Measurements from ENCODE around the gene NOXA1. TPM values are rescaled to one million over a fixed set of nuclear protein-coding genes. Genes with fewer than 3 reads are reported as not detected.

NOXA1 gene
- total and polyA plus RNA-seq, 2 of the 8 experiments (the other 6 are each of a cell fraction or from before 2014, with no cell fraction given), result 0.34 to 0.91 TPM

- peak; percentile 36; the same call in 1 of the 2 replicates for TF ChIP-seq YY1 (IDR thresholded peaks at IDR 0.05; ENCODE audit: low read depth, low read length)
- TF ChIP-seq TCF12 (IDR thresholded peaks at IDR 0.05; ENCODE audit: low read depth, low read length), result no peak
- TF ChIP-seq RAD21 (IDR thresholded peaks at IDR 0.05 in 1 of 2, conservative IDR thresholded peaks at IDR 0.05 in 1 of 2; ENCODE audit: low read depth in 2 of 2, low read length in 2 of 2), result peak; percentile 84 to 86
- no peak for TF ChIP-seq GTF2F1 (IDR thresholded peaks at IDR 0.05; ENCODE audit: borderline replicate concordance, low read depth, low read length)
- TF ChIP-seq CREB1 (IDR thresholded peaks at IDR 0.05), result peak; percentile 65
- TF ChIP-seq HDAC6 (IDR thresholded peaks at IDR 0.05; ENCODE audit: low read depth, low read length), result no peak
- TF ChIP-seq JUND (IDR thresholded peaks at IDR 0.05; ENCODE audit: low read length), result no peak
- no peak for TF ChIP-seq POU5F1 (IDR thresholded peaks at IDR 0.05; ENCODE audit: low read depth, low read length)
- peak; percentile 42 for TF ChIP-seq ASH2L (IDR thresholded peaks at IDR 0.05; ENCODE audit: low read length)
- peak; percentile 79; the same call in 1 of the 2 replicates for TF ChIP-seq GABPA (IDR thresholded peaks at IDR 0.05; ENCODE audit: borderline replicate concordance, insufficient read depth, low read length)
- peak; percentile 29; the same call in 1 of the 2 replicates for TF ChIP-seq BACH1 (IDR thresholded peaks at IDR 0.05; ENCODE audit: low read length)
Measured at GRCh38 chr9:137406876-137407589, 16.2 kb upstream of the NOXA1 start (continued).
